OCI-LY3 (cell line): ENCODE results near the gene NCBP3.

Experiments used
- H2AFZ ChIP-seq: fragments of 200-600, 300-600 bp; shearing (Covaris generic); 2 replicates; pipeline ENCODE4 v1.6.0; 2014; ENCODE audit warnings: antibody characterized with exemption, low read depth, low read length
- H3K27ac ChIP-seq: fragments of 200-600, 300-600 bp; sonication (generic); 2 replicates; pipeline ENCODE4 v1.5.1; 2014; ENCODE audit warnings: mild to moderate bottlenecking, low read length, moderate library complexity, mixed read lengths
- H3K27me3 ChIP-seq: fragments of 200-600, 300-600 bp; sonication (generic); 2 replicates; pipeline ENCODE4 v1.6.1; 2014; ENCODE audit warnings: low read depth, low read length, mixed read lengths
- H3K36me3 ChIP-seq: fragments of 200-600, 300-600 bp; sonication (generic); replicated peaks from 2 replicates; pipeline ENCODE3; 2014; ENCODE audit warnings: low read depth, low read length, mixed read lengths
- H3K4me1 ChIP-seq: fragments of 300-600, 200-600 bp; sonication (generic); 2 replicates; pipeline ENCODE4 v1.6.1; 2014; ENCODE audit warnings: low read length, mixed read lengths
- H3K4me2 ChIP-seq: fragments of 200-600, 300-600 bp; sonication (generic); 2 replicates; pipeline ENCODE4 v1.6.1; 2014; ENCODE audit warnings: low read length, mixed read lengths
- H3K4me3 ChIP-seq: fragments of 300-600, 200-600 bp; sonication (generic); 2 replicates; pipeline ENCODE4 v1.5.1; 2014; ENCODE audit warnings: antibody characterized with exemption, mild to moderate bottlenecking, low read length, moderate library complexity
- H3K79me2 ChIP-seq: fragments of 300-600, 200-600 bp; shearing (Covaris generic); 2 replicates; pipeline ENCODE4 v1.6.1; 2014; ENCODE audit warnings: mild to moderate bottlenecking, low read length, mixed read lengths
- H3K9ac ChIP-seq: fragments of 300-600, 200-600 bp; shearing (Covaris generic); 2 replicates; pipeline ENCODE4 v1.6.0; 2014; ENCODE audit warnings: mild to moderate bottlenecking, low read length, moderate library complexity
- H3K9me3 ChIP-seq: fragments of 200-600, 300-600 bp; shearing (Covaris generic); 2 replicates; pipeline ENCODE4 v1.6.1; 2014; ENCODE audit warnings: low read length, mixed read lengths; ENCODE audit not compliant: insufficient read depth
- H4K20me1 ChIP-seq: fragments of 200-600, 300-600 bp; sonication (generic); 2 replicates; pipeline ENCODE4 v1.6.1; 2016; ENCODE audit warnings: low read length, mixed read lengths; ENCODE audit not compliant: insufficient read depth
- EZH2phosphoT487 ChIP-seq: fragments of 200-600 bp; shearing (Covaris generic); IDR thresholded peaks from 2 replicates; pipeline ENCODE4 v1.6.1; 2018; ENCODE audit warnings: antibody characterized with exemption, mixed run types, low read depth
- TF ChIP-seq, protein P1 (sequence below): fragments of 200-600, 300-600 bp; sonication (generic); IDR thresholded peaks from 2 replicates; pipeline ENCODE4 v1.5.1; 2014; ENCODE audit warnings: antibody characterized with exemption, low read length, low read depth

Gene NCBP3

DNA sequence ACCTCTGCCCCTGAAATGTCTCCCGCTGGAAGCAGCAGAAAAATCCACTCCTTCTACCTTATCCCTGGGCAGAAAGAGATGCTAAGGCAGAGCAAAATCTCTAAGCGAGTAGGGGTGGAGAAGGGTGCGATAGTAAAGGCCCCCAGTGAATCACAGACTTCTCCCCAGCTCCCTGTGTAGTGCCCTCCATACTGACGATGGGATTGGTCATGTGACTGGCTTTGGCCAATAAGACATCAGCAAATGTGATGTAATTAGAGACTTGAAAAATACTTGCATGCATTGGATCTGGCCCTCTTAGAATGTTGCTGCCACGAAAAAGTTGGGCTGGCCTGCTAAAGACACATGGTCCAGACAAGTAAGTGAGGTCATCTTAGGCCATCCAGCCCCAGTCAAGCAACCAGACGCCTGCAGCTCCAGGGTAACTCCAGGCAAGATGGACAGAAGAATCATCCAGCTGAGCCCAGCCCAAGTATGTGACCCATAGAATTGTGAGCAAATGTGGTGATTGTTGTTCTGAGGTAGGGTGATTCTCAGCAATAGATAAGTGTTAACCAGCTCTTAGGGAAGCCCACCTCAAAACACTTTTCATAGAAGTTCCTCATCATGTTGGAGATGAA, 86.3 kb downstream of the NCBP3 start:
- no peaks in the 10 kb centered on the region for H3K79me2 ChIP-seq
- TF ChIP-seq, protein P1, sequence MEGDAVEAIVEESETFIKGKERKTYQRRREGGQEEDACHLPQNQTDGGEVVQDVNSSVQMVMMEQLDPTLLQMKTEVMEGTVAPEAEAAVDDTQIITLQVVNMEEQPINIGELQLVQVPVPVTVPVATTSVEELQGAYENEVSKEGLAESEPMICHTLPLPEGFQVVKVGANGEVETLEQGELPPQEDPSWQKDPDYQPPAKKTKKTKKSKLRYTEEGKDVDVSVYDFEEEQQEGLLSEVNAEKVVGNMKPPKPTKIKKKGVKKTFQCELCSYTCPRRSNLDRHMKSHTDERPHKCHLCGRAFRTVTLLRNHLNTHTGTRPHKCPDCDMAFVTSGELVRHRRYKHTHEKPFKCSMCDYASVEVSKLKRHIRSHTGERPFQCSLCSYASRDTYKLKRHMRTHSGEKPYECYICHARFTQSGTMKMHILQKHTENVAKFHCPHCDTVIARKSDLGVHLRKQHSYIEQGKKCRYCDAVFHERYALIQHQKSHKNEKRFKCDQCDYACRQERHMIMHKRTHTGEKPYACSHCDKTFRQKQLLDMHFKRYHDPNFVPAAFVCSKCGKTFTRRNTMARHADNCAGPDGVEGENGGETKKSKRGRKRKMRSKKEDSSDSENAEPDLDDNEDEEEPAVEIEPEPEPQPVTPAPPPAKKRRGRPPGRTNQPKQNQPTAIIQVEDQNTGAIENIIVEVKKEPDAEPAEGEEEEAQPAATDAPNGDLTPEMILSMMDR = no peak
- TF ChIP-seq EZH2phosphoT487 = no peak
- H3K4me2 ChIP-seq = no peak overlapping the region
- no peaks in the 10 kb centered on the region for H4K20me1 ChIP-seq
- H3K27ac ChIP-seq = no peak overlapping the region
- no peaks in the 10 kb centered on the region for H3K36me3 ChIP-seq
- H3K4me3 ChIP-seq = no peak overlapping the region
- H3K27me3 ChIP-seq = no peaks in the 10 kb centered on the region
- peaks cover 4% of the 10 kb centered on the region; the same call in 1 of the 2 replicates for H3K4me1 ChIP-seq
- no peaks in the 10 kb centered on the region for H3K9me3 ChIP-seq
- H2AFZ ChIP-seq = no peak overlapping the region
- no peak overlapping the region for H3K9ac ChIP-seq

DNA sequence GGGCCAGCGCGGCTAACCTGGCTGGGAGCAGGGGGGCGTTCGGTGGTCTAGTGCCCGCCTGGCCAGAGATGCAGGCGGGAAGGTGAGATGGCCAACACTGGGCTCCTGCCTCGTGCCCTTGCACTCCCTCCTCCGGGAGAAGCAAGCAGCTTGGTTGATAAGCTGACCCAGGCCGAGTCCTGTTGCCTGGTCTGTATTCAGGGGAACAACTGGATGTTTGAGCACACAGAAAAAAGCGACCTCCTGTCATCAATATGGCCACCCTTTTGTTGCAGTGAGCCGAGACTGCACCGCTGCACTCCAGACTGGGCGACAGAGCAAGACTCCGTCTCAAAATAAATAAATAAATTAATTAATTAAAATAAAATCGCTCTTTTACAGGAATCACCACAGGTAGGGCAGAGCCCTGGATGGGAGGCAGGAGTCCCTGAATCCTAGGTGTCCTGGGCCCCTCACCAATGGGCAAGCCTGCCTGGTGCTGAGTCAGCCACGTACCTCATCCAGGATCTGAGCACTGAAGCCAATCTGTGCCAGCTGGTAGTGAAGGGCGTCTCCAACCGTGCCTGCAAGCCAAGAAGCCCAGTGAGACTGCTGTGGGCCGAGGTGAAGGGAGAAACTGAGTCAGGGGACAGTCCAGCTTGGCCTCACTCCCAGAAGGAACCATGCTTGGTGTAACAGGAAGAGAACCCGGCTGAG, 90.6 kb downstream of the NCBP3 start:
- Histone ChIP-seq H3K27ac (no peak overlapping the region), H3K9ac (no peak overlapping the region), H3K36me3 (no peaks in the 10 kb centered on the region), H3K9me3 (no peaks in the 10 kb centered on the region), H4K20me1 (no peaks in the 10 kb centered on the region), H3K4me1 (no peaks in the 10 kb centered on the region), H3K79me2 (no peaks in the 10 kb centered on the region), H3K27me3 (no peaks in the 10 kb centered on the region), H2AFZ (no peak overlapping the region), H3K4me3 (no peak overlapping the region), H3K4me2 (no peak overlapping the region)
- TF ChIP-seq, protein P1 = no peak
- no peak for TF ChIP-seq EZH2phosphoT487

DNA sequence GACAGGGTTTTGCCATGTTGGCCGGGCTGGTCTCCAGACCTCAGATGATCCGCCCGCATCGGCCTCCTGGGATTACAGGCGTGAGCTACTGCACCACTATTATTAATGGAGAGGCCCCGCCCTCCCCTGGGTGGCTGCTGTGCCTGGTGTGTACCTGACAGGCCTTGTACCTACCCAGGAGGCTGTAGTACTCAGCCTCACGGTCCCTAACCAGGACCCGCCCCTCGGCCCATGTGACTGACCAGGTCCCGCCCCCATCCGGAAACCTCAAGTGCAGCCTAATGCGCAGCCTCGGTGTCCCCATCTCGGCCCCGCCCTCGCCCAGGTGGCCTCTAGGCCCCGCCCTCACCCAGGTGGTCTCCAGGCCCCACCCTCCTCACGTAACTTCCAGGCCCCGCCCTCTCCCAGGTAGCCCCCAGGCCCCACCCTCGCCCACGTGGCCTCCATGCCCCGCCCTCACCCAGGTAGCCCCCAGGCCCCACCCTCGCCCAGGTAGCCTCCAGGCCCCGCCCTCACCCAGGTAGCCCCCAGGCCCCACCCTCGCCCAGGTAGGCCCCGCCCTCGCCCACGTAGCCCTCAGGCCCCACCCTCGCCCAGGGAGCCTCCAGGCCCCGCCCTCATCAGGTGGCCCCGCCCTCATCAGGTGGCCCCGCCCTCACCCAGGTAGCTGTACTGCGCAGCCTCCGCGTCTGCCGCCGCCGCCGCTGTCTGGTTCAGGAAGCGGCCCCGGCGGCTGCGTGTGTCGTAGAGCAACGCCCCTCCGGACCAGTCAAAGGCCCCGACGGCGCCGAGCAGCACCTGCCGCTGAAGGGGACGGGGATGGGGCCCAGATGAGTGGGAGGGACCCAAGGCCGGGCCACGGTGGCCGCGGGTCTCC, 91.3 kb downstream of the NCBP3 start:
- no peak overlapping the region for H3K27ac ChIP-seq
- H3K9me3 ChIP-seq = no peaks in the 10 kb centered on the region
- H3K27me3 ChIP-seq = no peaks in the 10 kb centered on the region
- no peak overlapping the region for H3K4me3 ChIP-seq
- H3K36me3 ChIP-seq = no peaks in the 10 kb centered on the region
- no peak overlapping the region for H2AFZ ChIP-seq
- H3K9ac ChIP-seq = no peak overlapping the region
- H4K20me1 ChIP-seq = no peaks in the 10 kb centered on the region
- H3K4me2 ChIP-seq = no peak overlapping the region
- H3K4me1 ChIP-seq = no peaks in the 10 kb centered on the region
- TF ChIP-seq, protein P1 = no peak
- no peak for TF ChIP-seq EZH2phosphoT487
- no peaks in the 10 kb centered on the region for H3K79me2 ChIP-seq

DNA sequence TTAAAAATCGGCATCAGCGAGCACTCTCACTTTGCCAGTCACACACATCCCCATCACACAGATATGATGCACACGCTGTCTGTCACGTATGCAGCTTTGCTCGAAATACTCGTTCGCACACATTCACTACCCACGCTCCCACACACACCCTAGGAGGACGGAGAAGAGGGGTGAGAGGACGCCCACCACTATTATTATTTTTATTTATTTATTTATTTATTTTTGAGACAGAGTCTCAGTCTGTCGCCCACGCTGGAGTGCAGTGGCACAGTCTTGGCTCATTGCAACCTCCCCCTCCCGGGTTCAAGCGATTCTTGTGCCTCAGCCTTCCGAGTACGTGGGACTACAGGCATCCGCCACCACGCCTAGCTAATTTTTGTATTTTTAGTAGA, 92.0 kb downstream of the NCBP3 start:
- no peak overlapping the region for H2AFZ ChIP-seq
- TF ChIP-seq EZH2phosphoT487 = no peak
- TF ChIP-seq, protein P1 = no peak
- H3K79me2 ChIP-seq = no peaks in the 10 kb centered on the region
- no peaks in the 10 kb centered on the region for H3K4me1 ChIP-seq
- H3K4me3 ChIP-seq = no peak overlapping the region
- H3K9me3 ChIP-seq = no peaks in the 10 kb centered on the region
- H3K27ac ChIP-seq = no peak overlapping the region
- H3K9ac ChIP-seq = no peak overlapping the region
- no peak overlapping the region for H3K4me2 ChIP-seq
- no peaks in the 10 kb centered on the region for H4K20me1 ChIP-seq
- H3K27me3 ChIP-seq = no peaks in the 10 kb centered on the region
- H3K36me3 ChIP-seq = no peaks in the 10 kb centered on the region
